Glomerular visceral epithelial cell (primary cell): ENCODE data around the gene FBXO31.
A peak's percentile ranks its signal among the peaks of the same experiment; 100 is the strongest.
"Not testable (repeated sequence)": the region's sequence is repeated elsewhere in the genome, so short reads cannot be mapped to it uniquely, and the experiment has no call there.

ENCODE experiments used
- DNase-seq: peaks from one replicate; pipeline ENCODE4 v3.0.0-alpha.2; 2016; ENCODE audit errors: extremely low spot score

The FBXO31 gene

GRCh38 chr16:87342978-87343752 is 40.4 kb downstream of the FBXO31 start:
- no peak for DNase-seq

- no peak for DNase-seq
Observed at GRCh38 chr16:87342504-87342903, 41.1 kb downstream of the FBXO31 start.

GRCh38 chr16:87340198-87340597 is 43.4 kb downstream of the FBXO31 start:
- DNase-seq = no peak

- DNase-seq = not testable (repeated sequence)
Observed at GRCh38 chr16:87339724-87340105, 43.9 kb downstream of the FBXO31 start.

GRCh38 chr16:87339086-87339723 is 44.4 kb downstream of the FBXO31 start:
- DNase-seq = no peak

- no peak for DNase-seq
Observed at GRCh38 chr16:87338155-87338765, 45.3 kb downstream of the FBXO31 start.

- no peak for DNase-seq
Observed at GRCh38 chr16:87337262-87337771, 46.3 kb downstream of the FBXO31 start.

GRCh38 chr16:87336434-87337240 is 46.9 kb downstream of the FBXO31 start:
- no peak for DNase-seq

- DNase-seq = no peak
Observed at GRCh38 chr16:87335625-87336433, 47.7 kb downstream of the FBXO31 start.

GRCh38 chr16:87334651-87335624 is 48.6 kb downstream of the FBXO31 start:
- no peak for DNase-seq

- DNase-seq = no peak
Observed at GRCh38 chr16:87333581-87334331, 49.8 kb downstream of the FBXO31 start.

GRCh38 chr16:87333101-87333500 is 50.5 kb downstream of the FBXO31 start:
- DNase-seq = no peak

GRCh38 chr16:87332150-87332549 is 51.4 kb downstream of the FBXO31 start:
- peak; percentile 4 for DNase-seq

GRCh38 chr16:87331241-87331801 is 52.3 kb downstream of the FBXO31 start:
- DNase-seq = no peak

GRCh38 chr16:87330646-87331045 is 52.9 kb downstream of the FBXO31 start:
- DNase-seq = no peak

GRCh38 chr16:87330257-87330624 is 53.3 kb downstream of the FBXO31 start:
- DNase-seq = no peak

- no peak for DNase-seq
Observed at GRCh38 chr16:87329436-87330256, 53.9 kb downstream of the FBXO31 start.

- no peak for DNase-seq
Observed at GRCh38 chr16:87328846-87329245, 54.7 kb downstream of the FBXO31 start.
